COLO829 (cell line): Measurements from ENCODE around the gene CAPS2.
"Not testable (repeated sequence)": the region's sequence is repeated elsewhere in the genome, so short reads cannot be mapped to it uniquely, and the experiment has no call there.

Source experiments
- DNase-seq: peaks from one replicate; pipeline ENCODE4 v3.0.0; 2012; ENCODE audit warnings: low spot score

Gene CAPS2

DNA sequence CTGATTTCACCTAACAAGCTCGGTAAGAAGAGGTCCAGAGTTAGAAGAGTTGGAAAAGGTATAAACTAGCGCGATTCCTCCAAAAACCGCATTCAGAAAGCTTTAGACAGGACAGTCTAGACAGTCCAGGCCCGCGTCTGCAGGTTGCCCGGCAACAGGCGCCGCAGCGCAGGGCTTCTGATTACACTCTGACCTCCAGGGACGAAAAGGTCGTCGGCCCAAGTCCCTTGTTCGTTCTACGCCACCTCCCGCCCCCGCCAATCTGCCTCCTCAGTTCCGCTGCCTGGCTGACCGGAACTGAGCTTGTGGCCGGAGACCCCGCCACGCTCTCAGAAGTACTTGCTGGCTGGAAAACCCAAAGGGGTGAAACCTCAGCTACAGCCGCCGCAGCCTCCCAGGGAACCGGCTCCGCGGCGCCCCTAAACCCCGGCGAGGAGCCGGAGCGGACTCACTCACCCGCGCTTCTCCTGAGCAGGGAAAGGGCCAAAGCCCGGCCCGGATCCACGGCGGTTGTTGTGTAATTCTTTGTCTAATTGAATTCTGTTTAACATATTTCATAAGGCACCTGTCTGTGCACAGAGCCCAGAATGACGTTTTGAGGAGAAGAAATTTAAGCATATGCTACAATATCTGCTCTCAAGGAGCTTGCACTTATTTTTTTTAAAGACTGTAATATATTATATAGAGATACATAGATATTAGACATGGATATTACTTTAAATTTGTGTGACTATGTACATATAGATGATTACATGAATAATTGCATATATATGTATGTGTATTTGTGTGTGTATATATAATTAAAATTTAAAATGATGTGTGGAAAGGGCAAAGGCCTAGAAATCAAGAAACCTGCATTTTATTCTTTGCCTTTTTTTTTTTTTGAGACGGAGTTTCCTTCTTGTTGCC, at the start of gene CAPS2:
Gene CAPS2 (minus strand): TSS at position 407 of the 909 bp plus-strand sequence. CDS start 3,826 bp downstream, outside the sequence.
- peak; percentile 61 for DNase-seq

DNA sequence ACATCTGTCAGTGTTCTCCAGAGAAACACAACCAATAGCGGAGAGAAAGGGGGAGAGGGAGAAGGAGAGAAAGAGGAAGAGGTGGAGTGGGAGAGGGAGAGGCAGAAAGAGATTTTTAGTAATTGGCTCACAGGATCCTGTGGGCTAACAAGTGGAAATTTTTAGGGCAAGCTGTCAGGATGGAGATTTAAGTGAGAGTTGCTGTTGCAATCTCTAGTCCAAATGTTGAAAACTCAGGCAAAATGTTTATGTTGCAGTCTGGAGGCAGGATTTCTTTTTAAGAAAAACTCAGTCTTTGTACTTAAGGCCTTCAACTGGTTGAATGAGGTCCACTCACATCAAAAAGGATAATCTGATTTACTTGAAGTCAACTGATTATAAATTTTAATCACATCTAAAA, 48.2 kb upstream of the CAPS2 start:
- no peak for DNase-seq

DNA sequence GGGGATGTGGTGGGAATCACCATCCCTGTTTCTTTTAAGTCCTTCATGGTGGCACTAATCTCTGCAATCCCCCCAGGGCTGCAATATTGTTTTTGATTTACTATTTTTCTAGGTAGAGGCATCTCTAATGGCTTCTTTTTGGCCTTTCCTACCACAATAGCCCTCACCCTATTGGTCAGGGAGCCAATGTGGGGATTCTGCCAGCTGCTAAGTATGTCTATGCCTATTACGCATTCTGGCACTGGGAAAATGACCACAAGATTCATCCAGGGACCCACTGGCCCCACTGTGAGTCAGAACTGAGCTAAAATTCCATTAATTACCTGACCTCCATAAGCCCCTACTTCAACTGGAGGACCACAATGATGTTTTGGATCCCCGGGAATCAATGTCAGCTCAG, 44.8 kb upstream of the CAPS2 start:
- DNase-seq, result no peak

DNA sequence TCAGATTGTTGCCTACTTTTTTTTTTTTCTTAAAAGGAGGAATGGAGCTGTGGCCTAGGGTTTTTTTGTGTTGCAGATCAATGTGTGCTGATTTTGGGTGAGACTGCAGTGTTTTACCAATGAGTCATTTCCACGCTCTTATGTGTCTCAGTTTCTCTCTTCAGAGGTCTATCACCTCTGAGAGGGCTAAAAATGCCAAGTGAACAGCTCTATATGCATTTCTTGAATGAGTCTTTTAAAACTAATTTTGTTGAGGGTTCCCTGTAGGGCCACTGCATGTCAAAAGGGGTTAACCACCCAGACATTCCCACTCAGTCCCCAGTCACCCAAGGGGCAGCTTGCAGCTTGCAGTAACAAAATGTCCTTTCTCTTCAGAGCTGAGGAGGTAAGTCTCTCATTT, 36.5 kb upstream of the CAPS2 start:
- DNase-seq, result no peak

DNA sequence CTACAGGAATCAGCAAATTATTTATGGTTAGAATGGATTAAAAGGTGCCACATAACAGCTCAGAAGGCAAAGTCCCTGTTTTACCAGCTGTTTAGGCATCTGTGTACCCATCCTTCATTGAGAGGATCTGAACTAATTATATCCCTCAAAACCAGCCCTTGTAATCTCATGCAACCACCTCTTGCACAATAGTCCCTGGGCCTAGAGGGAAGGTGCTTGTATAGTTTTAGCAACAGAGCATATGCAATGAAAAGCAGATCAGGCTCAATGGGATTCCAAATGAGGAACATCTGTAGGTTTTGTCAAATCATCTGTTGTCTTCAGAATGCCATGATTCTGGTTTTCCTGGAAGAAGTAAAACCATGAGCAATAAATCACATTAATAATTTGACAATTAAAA, 34.8 kb upstream of the CAPS2 start:
- DNase-seq, result no peak

GRCh38 chr12:75361408-75361807, 31.3 kb upstream of the CAPS2 start:
- DNase-seq, result no peak

- no peak for DNase-seq
These were observed 30.8 kb upstream of the CAPS2 start for GRCh38 chr12:75360920-75361319.

GRCh38 chr12:75354011-75354410, 23.9 kb upstream of the CAPS2 start:
- DNase-seq, result no peak

DNA sequence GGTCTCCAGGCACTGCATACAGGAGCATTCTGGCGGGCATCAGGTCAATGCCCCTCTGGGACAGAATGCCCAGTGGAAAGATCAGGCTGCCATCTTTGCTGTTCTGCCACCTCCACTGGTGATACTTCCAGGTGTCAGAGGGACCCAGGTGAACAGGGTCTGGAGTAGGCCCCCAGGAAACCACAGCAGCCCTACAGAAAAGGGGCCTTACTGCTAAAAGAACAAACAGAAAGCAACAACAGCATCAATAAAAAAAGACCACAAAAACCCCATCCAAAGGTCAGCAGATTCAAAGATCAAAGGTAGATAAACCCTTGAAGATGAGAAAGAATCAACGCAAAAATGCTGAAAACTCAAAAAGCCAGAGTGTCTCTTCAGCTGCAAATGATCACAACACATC, 20.3 kb upstream of the CAPS2 start:
- no peak for DNase-seq

DNA sequence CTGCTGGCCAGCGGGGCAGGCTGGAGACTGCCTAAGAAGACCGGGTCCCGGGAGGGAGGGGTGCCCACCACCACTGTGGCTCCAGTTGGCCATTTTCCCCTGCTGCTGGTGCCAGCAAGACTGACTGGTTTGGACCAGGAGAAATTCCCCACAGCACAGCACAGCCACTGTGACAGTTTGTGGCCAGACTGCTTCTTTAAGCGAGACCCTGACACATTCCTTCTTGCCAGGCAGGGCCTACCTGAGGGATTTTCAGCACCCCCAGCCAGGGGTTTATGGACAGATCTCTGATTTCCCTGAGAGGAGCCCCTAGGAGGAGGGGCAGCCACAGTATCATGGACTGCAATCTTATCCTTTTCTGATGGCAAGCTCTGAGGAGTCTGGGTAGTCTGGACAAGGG, 19.8 kb upstream of the CAPS2 start:
- DNase-seq, result no peak

DNA sequence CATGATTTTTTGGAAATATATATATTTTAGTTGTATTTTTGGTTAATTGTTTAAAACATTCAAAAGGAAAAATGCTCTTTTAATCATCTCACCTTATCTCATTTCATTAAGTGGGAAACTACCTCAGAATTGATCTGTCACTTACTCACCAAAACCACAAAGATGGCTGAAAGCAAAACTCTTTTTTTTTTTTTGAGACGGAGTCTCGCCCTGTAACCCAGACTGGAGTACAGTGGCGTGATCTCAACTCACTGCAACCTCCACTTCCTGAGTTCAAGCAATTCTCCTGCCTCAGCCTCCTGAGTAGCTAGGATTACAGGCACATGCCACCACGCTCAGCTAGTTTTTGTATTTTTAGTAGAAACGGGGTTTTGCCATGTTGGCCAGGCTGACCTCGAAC, 16.1 kb upstream of the CAPS2 start:
- DNase-seq, result not testable (repeated sequence)

GRCh38 chr12:75345531-75345930, 15.4 kb upstream of the CAPS2 start:
- DNase-seq, result no peak

- DNase-seq, result no peak
These were observed 11.7 kb upstream of the CAPS2 start for GRCh38 chr12:75341873-75342272.

GRCh38 chr12:75337905-75338304, 7.8 kb upstream of the CAPS2 start:
- DNase-seq, result no peak

GRCh38 chr12:75334384-75335030, 4.4 kb upstream of the CAPS2 start, which contains the start of gene GLIPR1L1:
Gene GLIPR1L1, plus strand, starts transcription at chr12:75334670. Its CDS starts 59 bp downstream, at chr12:75334729.
- DNase-seq, result peak; percentile 2

DNA sequence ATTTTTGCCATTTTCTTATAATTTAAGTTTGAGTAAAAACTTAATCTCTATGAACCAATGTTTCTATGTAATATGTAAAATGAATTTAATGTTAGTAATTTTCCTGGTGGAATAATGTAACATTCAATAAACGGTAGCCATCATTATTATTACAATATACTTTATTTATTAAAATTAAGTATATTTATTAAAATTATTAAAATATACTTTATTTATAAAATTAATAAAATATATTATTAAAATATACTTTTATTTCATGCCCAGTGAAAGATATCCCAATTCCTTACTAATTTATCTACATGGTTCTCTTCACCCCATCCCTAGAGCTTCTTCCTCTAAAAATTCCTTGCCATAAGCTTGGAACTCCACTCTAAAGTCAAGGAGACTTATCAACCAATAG, 2.5 kb downstream of the CAPS2 start:
- no peak for DNase-seq

GRCh38 chr12:75323663-75324062, 6.5 kb downstream of the CAPS2 start:
- DNase-seq, result no peak

- no peak for DNase-seq
These were observed 7.7 kb downstream of the CAPS2 start for GRCh38 chr12:75322464-75322863.

DNA sequence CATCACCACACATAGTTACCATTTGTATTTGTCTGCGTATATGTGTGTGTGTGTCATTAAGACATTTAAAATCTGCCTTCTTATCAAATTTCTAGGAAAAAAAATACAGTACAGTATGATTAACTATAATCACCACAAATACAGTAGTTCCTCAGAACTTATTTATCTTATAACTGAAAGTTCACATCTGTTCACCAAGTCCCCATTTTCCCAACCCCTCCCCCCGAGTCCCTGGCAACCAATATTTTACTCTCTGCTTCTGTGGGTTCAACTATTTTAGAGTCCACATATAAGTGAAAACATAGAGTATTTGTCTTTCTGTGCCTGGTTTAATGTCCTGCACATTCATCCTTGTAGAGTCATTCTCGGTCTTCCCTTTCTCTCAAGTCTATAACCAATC, 12.3 kb downstream of the CAPS2 start:
- no peak for DNase-seq

- DNase-seq, result no peak
These were observed 14.6 kb downstream of the CAPS2 start for GRCh38 chr12:75315518-75315917.

GRCh38 chr12:75311369-75311768, 18.8 kb downstream of the CAPS2 start:
- no peak for DNase-seq

GRCh38 chr12:75308279-75308678, 21.8 kb downstream of the CAPS2 start:
- no peak for DNase-seq
